AG10803 (cell line): ENCODE results near the gene DGCR2.

Source experiments
- DNase-seq: peaks from one replicate; pipeline ENCODE4 v3.0.0; 2010; ENCODE audit warnings: low read depth
- H3K4me3 ChIP-seq: 2 replicates; pipeline ENCODE4 v1.5.1; 2011; ENCODE audit warnings: mild to moderate bottlenecking, low read length, control low read depth
- TF ChIP-seq, protein P1 (sequence below): conservative IDR thresholded peaks from 2 replicates; pipeline ENCODE4 v1.5.1; 2011; ENCODE audit warnings: mild to moderate bottlenecking, low read length, control low read depth, inconsistent platforms

The DGCR2 gene

GRCh38 chr22:19130959-19131684, 8.9 kb upstream of the DGCR2 start, which contains the start of gene TSSK2:
TSSK2 (plus strand) TSS chr22:19131308; CDS start chr22:19131400, 92 bp downstream.
- H3K4me3 ChIP-seq = no peak within 1 kb of the TSS
- no peak for DNase-seq
- TF ChIP-seq, protein P1, sequence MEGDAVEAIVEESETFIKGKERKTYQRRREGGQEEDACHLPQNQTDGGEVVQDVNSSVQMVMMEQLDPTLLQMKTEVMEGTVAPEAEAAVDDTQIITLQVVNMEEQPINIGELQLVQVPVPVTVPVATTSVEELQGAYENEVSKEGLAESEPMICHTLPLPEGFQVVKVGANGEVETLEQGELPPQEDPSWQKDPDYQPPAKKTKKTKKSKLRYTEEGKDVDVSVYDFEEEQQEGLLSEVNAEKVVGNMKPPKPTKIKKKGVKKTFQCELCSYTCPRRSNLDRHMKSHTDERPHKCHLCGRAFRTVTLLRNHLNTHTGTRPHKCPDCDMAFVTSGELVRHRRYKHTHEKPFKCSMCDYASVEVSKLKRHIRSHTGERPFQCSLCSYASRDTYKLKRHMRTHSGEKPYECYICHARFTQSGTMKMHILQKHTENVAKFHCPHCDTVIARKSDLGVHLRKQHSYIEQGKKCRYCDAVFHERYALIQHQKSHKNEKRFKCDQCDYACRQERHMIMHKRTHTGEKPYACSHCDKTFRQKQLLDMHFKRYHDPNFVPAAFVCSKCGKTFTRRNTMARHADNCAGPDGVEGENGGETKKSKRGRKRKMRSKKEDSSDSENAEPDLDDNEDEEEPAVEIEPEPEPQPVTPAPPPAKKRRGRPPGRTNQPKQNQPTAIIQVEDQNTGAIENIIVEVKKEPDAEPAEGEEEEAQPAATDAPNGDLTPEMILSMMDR = no peak

GRCh38 chr22:19129871-19130270, 7.7 kb upstream of the DGCR2 start:
- TF ChIP-seq, protein P1 = no peak
- no peak overlapping the region for H3K4me3 ChIP-seq
- no peak for DNase-seq

DNA sequence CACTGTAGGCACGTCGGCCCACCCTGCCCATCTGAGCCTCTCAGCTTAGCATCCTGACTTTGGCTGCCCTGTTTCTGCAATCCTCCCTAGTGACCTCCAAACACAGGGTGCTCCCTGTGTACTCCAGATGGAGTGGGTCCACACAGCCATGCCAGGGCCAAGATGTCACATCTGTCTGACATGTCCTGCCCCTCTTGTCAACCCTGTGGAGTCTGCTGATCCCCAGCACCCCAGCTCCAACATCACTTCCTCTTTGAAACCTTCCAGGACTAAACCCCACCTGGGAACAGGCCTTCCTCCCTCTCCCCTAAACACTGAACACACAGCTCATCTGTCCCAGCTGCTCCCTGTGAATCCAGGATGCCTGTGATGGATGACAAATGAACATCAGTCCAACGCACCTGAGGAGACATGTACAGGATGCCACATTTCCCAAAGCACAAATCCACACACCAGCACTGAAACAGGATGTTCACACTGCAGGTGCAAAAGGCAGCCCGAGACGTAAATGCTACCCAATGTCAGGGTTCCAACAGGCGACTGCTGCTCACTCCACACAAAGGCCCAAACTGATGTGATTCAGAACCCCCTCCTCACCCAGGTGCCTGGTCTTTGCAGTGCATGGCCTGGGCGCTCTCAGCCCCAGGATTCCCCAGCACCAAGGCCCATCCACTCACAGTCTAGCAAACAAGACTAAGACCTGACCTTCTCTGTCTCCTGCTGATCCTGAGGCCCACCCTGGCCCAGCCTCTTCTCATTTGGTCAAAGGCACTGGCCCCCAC, 6.9 kb upstream of the DGCR2 start:
- TF ChIP-seq, protein P1 = no peak
- no peak overlapping the region for H3K4me3 ChIP-seq
- no peak for DNase-seq

- TF ChIP-seq, protein P1 = no peak
- no peak for DNase-seq
- H3K4me3 ChIP-seq = no peak overlapping the region
Observed at GRCh38 chr22:19128009-19128401, 5.8 kb upstream of the DGCR2 start.

DNA sequence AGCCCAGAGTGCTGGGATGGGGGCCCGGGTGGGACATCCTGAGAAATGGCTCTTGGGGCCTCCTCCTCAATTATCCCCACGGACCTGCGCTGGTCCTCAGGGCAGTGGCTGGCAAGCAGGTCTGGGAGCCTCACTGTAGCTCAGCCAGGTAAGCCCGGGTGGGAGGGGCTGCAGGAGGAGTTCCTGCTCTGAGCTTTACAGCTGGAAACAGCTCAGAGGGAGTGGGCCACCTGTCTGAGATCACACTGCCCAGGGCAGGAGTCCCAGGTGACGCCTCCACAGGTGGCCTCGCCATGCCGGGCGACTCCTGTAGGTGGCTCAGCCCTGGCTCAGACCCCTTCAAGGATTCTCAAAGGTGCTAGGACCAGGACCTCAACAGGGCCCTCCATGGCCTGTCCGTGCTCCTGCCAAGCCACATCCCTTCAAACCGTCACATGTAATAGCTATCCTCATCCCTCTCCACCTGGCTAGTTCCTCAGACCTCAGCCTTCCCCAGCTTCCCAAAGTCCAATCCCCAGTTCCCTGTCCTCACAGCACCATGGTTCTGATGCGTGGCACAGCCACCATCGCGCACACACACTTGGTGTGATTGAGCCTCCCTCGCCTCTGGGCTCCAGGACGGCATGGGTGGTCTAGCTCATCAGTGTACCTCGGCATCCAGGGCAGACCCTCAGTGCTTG, 5.3 kb upstream of the DGCR2 start:
- H3K4me3 ChIP-seq = no peak overlapping the region
- TF ChIP-seq, protein P1 = no peak
- no peak for DNase-seq

GRCh38 chr22:19126309-19127273, 4.4 kb upstream of the DGCR2 start:
- DNase-seq = no peak
- no peak overlapping the region for H3K4me3 ChIP-seq
- TF ChIP-seq, protein P1 = no peak
